Middle frontal gyrus (tissue), 1 donor: Measurements from ENCODE around the gene TTLL5.

Source experiments
- DNase-seq: peaks from one replicate; pipeline ENCODE4 v3.0.0-alpha.2; 2015; ENCODE audit warnings: low spot score; ENCODE audit errors: extremely low spot score

Gene TTLL5

DNA sequence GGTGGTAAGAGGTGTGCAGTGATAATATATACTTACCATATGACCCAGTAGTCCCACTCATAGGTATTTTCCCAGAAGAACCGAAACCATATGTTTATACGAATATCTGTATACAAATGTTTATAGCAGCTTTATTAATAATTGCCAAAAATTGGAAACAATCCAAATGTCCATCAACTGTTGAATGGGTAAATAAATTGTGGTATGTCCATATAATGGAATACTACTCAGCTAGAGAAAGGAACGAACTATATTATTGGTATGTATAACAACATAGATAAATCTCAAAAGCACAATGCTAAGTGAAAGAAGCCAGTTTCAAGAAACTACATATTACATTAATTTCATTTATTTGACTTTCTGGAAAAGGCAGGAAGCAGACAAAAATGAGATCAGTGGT, 66.1 kb downstream of the TTLL5 start:
- DNase-seq, result no peak

DNA sequence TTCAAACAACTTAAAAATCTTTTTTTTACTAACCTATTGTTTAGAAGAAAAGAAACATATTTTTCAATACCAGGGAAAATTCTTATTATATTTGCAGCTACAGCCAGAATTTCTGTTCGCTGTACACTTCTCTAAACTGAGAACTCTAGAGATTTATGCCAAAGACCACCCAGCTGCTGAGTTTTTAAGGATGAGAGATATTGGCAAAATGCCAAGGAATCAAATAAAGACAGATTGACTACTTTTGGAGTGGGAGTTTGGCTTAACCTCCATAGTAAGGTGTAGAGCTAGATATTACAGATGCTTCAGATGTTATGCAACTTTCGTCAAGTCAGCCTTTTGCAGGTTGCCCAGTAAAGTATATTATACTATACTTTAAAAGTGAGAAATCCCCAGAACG, 71.8 kb downstream of the TTLL5 start:
- no peak for DNase-seq

DNA sequence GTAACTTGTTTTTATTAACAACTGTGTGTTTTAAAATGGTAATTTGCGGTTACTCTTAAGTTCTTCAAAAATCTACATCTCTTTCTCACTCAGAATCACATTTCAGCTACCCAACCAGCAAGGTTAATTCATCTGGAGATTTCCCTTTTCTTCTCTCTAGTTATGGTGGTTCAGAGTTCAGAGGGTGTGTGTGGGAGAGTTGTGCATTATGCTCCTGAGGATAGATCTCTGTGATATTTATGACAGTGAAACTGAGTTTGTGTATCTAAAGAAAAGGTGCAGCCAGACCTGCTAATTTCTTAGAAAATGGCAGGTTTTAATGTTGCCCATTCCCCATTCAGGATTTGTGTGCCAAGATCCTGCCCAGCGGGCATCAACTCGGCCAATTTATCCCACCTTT, 73.8 kb downstream of the TTLL5 start:
- DNase-seq, result no peak

DNA sequence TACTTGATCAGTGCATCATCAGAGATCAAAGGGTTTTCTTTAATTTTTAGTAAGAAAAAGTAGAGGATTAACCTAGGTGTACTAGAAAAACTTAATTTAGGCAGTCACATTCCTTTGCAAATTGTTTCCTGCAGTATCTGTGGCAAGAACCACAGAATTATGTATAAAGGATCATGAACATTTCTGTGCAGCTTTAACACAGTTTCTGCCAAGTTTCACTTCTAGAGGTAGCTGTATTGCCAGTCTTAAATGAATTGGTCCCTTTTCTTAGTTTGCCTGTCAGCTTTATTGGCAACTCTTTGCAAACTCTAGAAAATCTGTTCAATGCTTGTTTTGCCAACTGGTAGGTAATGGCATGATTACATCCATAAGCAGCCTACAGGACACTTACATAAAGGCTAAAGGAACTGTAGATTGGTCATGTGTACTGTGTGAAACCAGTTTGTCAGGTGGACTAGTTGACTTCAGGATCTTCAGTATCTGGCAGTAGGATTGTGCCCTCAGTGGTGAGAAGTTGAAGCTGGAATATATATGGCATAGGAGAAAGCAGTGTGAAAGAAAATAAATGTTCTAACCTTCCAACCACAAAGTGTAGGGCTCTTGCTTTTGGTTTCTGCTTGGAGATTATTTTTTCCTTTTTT, 75.9 kb downstream of the TTLL5 start:
- DNase-seq, result no peak

DNA sequence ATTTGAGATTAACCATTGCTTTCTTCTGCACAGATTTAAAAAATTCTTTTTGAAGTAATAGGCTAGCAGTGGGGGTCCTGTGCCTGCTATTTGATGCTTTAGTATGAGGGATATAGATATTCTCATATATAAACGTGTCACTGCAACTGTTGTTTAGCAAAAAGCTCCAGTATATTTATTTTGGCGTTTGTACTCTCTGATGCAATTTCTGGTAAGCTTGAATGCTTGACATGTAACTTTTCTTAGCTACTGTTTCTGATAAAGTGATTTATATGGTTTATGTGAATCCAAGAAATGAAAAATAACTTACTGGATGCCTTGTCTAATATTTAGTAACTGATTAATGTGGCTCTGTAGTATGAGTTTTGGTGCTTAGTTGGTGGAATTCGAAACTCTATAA, 77.1 kb downstream of the TTLL5 start:
- no peak for DNase-seq

DNA sequence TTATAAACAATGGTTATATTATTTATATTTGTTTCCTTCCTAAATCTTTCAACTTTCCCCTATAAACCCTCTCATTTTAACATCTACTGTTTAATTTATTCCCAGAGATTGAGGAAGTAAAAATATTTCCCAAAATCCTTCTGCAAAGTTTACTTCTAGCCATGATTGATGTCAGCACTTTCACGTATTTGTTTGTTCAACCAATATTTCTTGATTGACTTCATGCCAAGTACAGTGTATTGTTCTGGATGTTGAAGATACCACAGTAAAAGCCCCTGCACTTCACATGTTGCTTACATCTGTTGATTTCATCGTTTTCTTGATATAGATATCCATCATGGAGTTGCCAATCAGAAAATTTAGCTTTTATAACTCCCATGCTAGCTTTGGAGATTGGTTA, 81.8 kb downstream of the TTLL5 start:
- no peak for DNase-seq

DNA sequence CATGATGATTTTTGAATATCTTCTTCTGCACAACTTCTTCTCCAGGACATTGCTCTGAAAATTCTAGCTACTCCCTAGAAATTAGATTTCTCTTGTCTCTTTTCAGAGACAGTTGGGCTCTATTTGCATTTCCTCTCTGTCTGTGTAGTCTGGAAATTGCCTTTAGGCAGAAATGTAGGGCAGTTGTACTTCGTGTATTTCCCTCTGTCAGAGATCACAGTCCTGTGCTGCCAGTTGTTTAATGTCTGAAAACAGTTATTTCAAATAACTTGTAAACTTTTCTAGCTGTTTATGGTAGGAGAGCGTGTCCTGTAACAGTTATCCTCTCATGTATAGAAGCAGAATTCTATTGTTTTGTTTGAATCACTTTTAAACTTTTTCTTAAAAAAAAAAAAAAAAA, 86.9 kb downstream of the TTLL5 start:
- DNase-seq, result no peak

DNA sequence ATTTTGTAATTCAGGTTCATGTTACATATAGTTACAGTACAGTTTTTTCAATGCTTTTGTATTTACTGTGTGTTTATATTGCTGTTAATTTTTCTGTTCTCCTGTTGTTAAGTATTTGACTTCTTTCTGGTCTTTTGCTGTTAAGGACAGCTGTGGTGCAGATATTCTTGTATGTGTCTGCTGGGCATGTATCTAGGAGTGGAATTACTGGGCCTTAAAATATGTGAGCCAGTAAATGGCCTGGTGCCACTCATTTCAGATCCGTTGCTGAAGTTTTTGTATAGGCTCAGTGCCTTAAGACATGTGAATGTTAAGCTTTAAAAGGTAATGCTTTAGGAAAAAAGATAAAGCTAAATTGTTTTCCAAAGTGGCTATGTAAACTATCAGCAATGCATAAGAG, 87.3 kb downstream of the TTLL5 start:
- no peak for DNase-seq

DNA sequence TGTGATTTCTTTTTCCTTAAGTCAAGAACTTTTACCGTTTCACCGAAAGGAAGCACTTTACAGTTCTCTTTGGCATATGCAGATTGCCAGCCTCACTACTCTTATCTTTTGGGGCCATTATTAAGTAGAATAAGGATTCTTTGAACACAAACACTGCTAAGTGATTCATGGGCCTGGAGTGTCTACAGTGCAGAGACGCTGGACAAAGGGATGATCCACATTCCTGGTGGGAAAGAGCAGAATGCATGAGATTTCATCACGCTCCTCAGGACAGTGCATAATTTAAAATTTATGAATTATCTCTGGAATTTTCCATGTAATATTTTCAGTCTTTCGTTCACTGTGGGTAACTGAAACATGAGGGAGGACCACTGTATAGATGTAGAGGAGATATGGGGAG, 90.2 kb downstream of the TTLL5 start:
- DNase-seq, result no peak

DNA sequence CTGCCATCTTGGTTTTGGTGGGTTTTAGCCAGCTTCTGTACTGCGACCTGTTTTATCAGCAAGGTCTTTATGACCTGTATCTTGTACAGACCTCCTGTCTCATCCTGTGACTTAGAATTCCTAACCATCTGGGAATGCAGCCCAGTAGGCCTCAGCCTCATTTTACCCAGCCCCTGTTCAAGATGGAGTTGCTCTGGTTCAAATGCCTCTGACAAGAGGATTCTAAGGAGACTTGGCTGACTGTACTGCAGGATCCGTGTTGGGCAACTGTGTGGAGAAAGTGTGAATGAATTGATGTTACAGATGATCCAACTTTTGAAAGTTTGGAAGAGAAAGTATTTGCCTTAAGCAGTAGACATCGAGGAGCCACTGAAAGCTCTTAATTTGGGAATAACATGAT, 91.0 kb downstream of the TTLL5 start:
- DNase-seq, result no peak

DNA sequence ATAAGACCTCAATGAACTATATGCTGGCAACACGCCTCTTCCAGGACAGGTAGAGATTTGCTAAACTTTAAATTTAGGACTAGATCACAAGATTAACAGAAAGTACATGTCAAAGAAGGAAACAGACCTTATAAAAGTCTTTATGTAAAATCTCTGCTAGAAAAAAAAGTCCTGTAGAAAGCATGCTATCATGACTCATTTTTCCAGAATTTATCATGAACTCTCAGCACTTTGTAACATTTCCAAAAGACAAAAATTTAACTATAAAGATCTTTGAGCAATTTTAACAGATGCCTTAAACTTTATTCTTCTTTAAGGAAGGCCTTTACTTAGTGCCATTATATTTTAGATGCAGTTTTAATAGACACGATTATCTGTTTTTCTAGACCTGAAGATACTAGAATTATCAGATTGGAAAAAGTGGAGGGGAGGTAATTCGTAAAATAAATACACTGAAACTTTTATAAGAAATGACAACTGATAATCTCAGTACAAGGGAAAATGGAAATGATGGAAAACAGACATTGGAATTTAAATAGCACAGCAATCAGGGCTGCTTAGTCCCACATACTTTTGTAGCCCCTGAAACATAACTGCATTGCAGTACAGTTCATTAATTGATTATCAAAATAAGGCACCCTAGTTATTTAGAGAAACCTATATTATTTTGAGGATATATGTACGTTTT, 92.0 kb downstream of the TTLL5 start:
- DNase-seq, result no peak

DNA sequence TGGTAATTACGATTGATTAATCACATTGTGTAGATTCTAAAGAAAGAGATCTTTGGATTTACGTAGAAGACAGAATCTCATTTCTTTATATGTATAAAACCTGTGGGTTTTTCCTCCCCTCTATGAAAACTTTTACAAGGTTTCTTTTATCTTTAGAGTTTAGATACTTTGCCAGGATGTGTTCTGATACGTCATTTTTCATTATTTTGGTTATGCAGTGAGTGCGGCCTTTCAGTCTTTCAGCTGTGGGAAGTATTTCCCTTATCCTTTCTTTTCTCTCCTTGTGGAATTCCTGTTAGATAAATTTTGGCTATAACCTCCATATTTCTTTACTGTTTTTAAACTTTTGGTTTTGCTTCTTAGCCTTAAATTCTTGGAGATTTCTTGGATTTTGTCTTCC, 92.7 kb downstream of the TTLL5 start:
- no peak for DNase-seq

DNA sequence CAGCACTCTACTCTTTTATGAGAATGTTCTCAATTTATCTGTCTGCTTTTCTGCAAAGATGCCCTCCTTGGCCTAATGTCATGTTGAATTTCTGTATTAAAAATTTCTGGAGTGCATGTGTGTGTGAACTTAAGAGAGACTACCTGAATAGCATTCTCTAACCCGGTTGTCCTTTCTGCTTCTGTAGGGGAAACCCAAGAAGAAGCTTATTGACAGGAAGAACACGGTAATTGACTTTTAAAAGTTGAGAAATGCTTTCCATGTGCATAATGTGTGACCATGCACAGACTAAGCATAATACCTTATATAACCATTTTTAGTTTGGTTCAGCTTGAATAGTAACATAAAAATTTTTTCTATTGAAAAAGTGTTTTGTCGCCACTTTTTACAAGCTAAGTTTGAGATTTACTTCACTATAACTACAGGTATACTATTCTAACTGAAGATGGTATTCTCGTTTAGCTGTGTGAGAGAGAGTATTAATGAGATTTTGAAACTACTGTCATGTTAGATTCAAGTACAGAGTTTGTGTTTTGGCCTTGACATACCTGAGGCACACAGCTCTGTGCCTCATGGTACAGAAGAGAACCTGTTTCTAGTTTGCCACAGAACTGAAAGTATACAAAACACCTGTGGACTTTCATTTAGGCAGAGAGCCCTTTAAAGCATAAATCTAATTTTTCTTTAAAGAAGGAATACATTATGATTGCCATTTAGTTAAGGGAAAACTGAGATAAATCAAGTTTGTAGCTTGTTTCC, 96.8 kb downstream of the TTLL5 start:
- no peak for DNase-seq

DNA sequence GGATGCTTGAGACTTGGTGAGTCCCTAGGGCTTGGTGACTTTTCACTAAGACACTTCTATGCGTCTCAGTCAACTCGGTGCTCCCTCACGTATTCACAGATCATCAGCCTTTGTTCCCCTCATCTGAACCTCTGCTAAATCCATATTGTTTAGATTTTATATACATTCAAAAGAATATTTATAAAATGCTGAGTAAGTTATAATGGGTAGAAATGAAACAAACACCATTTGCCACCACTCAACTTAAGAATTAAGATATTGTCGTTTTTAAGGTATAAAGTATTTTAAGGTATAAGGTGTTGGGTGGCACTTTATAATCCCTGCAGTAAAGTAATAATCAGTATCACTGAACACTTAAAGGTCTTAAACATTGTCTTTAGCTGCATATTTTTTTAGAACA, 103.0 kb downstream of the TTLL5 start:
- DNase-seq, result no peak

DNA sequence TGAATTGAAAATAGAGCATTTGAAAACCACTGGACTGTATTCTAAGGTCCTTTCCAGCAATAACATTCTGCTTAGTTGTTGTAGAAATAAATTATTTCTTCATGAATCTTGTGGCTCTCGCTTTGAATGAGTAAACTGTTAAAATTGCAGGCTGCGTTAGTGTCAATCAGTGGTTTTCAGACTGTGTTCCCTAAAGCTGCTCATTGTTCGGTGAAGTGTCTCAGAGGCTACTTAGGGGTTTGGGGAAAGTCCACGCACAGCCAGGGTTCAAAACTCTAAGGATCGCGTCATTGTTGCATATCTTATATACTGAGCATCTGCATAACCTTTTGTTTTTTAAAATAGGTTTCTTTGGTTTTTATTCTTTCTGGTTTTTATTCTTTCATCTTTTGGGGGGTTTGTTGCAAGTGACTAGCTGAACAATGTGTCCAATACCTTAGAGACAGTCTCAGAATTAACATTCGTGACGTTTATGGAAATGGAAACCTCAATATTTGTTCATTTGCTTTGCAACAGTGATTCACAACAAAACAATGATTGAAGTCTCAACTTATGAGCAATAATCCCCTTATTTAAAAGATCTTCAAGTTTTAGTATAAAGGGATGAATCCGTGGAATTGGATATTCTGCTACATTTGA, 108.1 kb downstream of the TTLL5 start:
- no peak for DNase-seq

DNA sequence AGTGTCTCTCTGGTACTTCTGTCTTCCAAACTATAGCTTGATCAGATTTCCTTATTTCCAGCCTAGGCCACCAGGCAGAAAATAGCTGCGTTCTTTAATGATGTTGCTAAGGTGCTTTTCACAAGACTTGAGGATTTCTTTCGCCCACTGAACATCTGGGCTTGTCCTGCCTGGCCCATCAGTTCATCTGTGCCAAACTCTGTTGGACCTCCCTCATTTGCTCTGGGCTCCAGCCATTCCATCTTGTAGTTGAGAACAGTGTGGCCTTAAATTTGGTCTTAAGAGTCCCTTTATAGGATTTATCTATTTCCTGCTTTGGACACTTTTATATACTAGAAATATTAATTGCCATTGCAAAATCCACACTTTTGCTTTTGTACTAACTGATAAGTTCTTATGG, 109.6 kb downstream of the TTLL5 start:
- DNase-seq, result no peak

DNA sequence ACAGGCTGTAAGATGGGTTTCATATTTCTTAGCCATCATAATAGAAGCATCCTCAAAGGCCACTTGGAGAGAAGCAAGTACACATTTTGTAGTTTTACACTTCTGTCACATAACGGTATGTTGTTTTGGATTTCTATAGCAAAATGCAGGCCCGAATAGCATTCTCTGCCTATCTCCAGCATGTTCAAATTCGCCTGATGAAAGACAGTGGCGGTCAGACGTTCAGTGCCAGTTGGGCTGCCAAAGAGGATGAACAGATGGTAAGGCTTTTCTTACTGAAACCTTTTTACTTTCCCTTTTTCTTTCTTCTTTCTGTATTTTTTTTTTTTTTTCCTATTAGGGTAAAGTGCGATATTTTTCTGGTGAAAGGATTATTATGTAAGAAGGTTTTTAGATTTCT, 110.5 kb downstream of the TTLL5 start:
- DNase-seq, result no peak

DNA sequence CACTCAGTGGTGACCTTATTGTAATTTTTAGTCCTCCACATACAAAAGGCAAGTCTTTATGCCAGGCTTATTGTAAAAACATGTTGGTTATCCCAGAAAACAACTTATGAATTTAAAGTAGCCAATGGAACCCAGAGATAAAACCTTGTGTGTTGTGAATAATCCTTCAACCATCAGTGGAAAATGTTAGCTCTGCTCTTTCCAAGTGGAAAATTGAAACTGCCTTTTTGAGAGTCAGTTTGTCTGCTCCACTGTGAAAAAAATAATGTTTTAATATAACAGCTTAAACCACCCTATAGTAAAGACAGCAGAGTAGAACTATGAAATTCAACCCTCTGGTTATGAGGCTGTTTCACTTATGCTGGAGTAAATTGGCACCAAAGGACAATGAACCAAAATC, 112.0 kb downstream of the TTLL5 start:
- DNase-seq, result no peak

DNA sequence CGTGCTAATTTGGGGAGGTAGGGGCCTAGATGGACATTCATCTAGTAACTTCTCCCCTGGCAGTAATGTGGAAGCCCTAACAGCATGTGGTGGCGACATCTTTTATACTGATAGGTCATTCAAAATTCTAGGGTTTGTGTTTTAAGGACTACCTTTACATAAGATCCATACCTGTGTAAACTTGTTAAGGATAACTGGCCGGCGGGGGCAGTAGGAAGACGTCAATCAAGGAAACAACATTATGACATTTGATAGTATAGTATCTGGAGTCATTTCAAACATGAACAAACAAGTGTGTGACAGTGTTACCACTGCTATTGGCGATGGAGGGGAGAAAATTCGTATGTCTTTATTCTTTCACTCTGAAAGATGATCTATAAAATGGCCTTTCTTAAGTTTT, 120.0 kb downstream of the TTLL5 start:
- no peak for DNase-seq

DNA sequence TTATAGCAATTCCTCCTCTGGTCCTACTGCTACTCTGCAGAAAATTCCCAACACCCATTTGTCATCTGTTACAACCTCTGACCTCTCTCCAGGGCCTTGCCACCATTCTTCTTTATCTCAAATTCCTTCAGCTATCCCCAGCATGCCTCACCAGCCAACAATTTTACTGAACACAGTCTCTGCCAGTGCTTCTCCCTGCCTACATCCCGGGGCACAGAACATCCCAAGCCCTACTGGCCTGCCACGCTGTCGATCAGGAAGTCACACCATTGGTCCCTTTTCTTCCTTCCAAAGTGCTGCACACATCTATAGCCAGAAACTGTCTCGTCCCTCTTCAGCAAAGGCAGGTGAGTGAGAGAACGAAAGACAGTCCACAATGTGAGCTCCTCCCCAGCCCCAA, 122.1 kb downstream of the TTLL5 start:
- no peak for DNase-seq

DNA sequence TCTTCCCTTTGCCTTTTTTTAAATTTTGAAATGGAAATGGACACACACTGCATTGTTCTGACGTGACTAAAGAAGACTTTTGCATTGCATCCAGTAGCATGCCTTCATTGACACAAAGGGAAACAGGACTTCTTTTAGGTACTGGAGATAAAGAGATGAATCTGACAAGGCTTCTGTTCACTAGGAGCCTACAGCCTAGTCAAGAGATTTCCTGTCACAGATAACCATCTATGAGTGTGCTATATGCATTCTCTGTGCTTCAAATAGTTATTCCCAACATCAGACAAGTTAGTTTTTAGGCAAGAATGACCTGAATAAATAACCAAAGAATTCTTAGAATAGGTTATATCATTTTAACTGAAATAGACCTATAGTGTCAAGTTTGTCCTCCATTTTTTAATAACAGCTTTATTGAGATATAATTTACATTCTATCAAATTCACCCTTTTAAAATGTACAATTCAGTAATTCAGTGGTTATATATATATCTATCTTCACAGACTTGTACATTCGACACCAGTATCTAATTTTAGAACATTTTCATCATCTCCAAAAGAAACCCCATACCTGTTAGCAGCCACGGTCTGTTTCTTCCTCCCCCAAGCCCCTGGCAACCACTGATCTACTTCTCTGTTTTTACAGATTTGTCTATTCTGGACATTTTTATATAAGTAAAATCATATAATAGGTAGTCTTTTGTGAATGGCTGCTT, 122.7 kb downstream of the TTLL5 start:
- DNase-seq, result no peak

DNA sequence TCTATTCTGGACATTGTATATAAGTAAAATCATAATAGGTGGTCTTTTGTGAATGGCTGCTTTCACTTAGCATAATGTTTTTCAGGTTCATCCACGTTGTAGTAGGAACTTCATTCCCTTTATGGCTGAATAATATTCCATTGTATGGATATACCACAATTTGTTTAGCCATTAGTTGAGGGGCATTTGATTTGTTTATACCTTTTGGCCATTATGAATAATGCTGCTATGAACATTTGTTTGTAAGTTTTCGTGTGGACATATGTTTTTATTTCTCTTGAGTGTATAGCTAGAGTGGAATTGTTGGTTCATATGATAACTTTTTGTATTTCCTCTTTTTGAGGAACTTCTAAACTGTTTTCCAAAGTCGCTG, 123.3 kb downstream of the TTLL5 start:
- DNase-seq, result no peak
